DMS53 treated with DMSO at 0.1 percent for 48 hours (cell line): ENCODE measurements around the gene PIK3IP1.
"Not testable (repeated sequence)": the region's sequence is repeated elsewhere in the genome, so short reads cannot be mapped to it uniquely, and the experiment has no call there.

Source experiments
- DNase-seq: peaks from one replicate; lab custom pipeline; 2025; ENCODE audit not compliant: unreplicated experiment; lab: John Stamatoyannopoulos, UW

Gene PIK3IP1

GRCh38 chr22:31292236-31292989, at the start of gene PIK3IP1:
Gene PIK3IP1 (minus strand): TSS chr22:31292488. CDS start chr22:31292344, 144 bp downstream.
- DNase-seq, result peak; percentile 49

GRCh38 chr22:31341386-31342088, 49.2 kb upstream of the PIK3IP1 start:
- DNase-seq, result no peak

- DNase-seq, result no peak
Measured at GRCh38 chr22:31340765-31341247, 48.5 kb upstream of the PIK3IP1 start.

GRCh38 chr22:31340360-31340759, 48.1 kb upstream of the PIK3IP1 start:
- no peak for DNase-seq

GRCh38 chr22:31339148-31339832, 47.0 kb upstream of the PIK3IP1 start:
- DNase-seq, result no peak

GRCh38 chr22:31337178-31337577, 44.9 kb upstream of the PIK3IP1 start:
- no peak for DNase-seq

GRCh38 chr22:31334329-31334728, 42.0 kb upstream of the PIK3IP1 start:
- no peak for DNase-seq

- no peak for DNase-seq
Measured at GRCh38 chr22:31333641-31334040, 41.4 kb upstream of the PIK3IP1 start.

- no peak for DNase-seq
Measured at GRCh38 chr22:31332886-31333285, 40.6 kb upstream of the PIK3IP1 start.

- no peak for DNase-seq
Measured at GRCh38 chr22:31332010-31332409, 39.7 kb upstream of the PIK3IP1 start.

- DNase-seq, result no peak
Measured at GRCh38 chr22:31329453-31330215, 37.3 kb upstream of the PIK3IP1 start.

- DNase-seq, result no peak
Measured at GRCh38 chr22:31329029-31329428, 36.7 kb upstream of the PIK3IP1 start.

- DNase-seq, result no peak
Measured at GRCh38 chr22:31328544-31328960, 36.3 kb upstream of the PIK3IP1 start.

- no peak for DNase-seq
Measured at GRCh38 chr22:31327806-31328543, 35.7 kb upstream of the PIK3IP1 start.

GRCh38 chr22:31326877-31327276, 34.6 kb upstream of the PIK3IP1 start:
- no peak for DNase-seq

GRCh38 chr22:31323578-31324550, 31.6 kb upstream of the PIK3IP1 start:
- DNase-seq, result no peak

- DNase-seq, result no peak
Measured at GRCh38 chr22:31321421-31321820, 29.1 kb upstream of the PIK3IP1 start.

- DNase-seq, result not testable (repeated sequence)
Measured at GRCh38 chr22:31314220-31314619, 21.9 kb upstream of the PIK3IP1 start.
